GM12878 (cell line): Measurements from ENCODE around the gene TNRC6C. TPM values are rescaled to one million over a fixed set of nuclear protein-coding genes. Genes with fewer than 3 reads are reported as not detected.

Source experiments
- ATAC-seq: fragments of 200-7000 bp; cut with Tn5 transposase; 3 replicates; pipeline ENCODE4 v1.9.1; 2020; ENCODE audit warnings: mild to moderate bottlenecking, moderate library complexity
- BruUV-seq: library from RNA; stranded (reverse); fragments of 400-500 nt; replicated peaks from 2 replicates; lab custom pipeline; 2021; lab: Mats Ljungman, UMichigan
- CTCF ChIA-PET: fragments of 300-600 bp; sonication (Branson Sonifier 250); formaldehyde crosslinking; extraction: SDS; loops from one replicate; lab custom pipeline; 2021; ENCODE audit warnings: inconsistent platforms; lab: Yijun Ruan, JAX
- POLR2A ChIA-PET: fragments of 350-600 bp; formaldehyde crosslinking; extraction: SDS; loops from one replicate; lab custom pipeline; 2021; ENCODE audit warnings: inconsistent platforms; lab: Charles Lee
- RAD21 ChIA-PET: fragments of 300-600 bp; sonication (Branson Sonifier 250); formaldehyde crosslinking; loops from one replicate; lab custom pipeline; 2023; ENCODE audit warnings: antibody characterized with exemption; ENCODE audit not compliant: unreplicated experiment; lab: Charles Lee
- SMC1A ChIA-PET: fragments of 300-600 bp; sonication (Branson Sonifier 250); formaldehyde crosslinking; loops from one replicate; lab custom pipeline; 2023; ENCODE audit not compliant: unreplicated experiment, uncharacterized antibody; lab: Charles Lee
- DNase-seq: peaks from one replicate; pipeline ENCODE4 v3.0.0-alpha.2; 2011; ENCODE audit warnings: low read depth, low spot score
- FAIRE-seq: peaks from 3 replicates; lab custom pipeline; 2011; peaks lifted over from hg19 to GRCh38; lab: Jason Lieb, UNC
- H2AFZ ChIP-seq: 2 replicates; pipeline ENCODE4 v1.6.0; 2011; ENCODE audit warnings: low read depth, low read length, control low read depth; ENCODE audit not compliant: control insufficient read depth
- H3K27ac ChIP-seq: 2 replicates; pipeline ENCODE4 v1.5.1; 2011; ENCODE audit warnings: control low read depth; ENCODE audit not compliant: control insufficient read depth, insufficient read depth
- H3K27me3 ChIP-seq, 2 experiments: replicated peaks in 1 of 2; 2 replicates each; pipeline versions ENCODE4 v1.6.0 to v1.6.1; 2011; ENCODE audit warnings: low read length in 1 of 2; ENCODE audit not compliant: control insufficient read depth in 2 of 2, insufficient read depth in 2 of 2
- H3K36me3 ChIP-seq, 2 experiments: 2 replicates each; pipeline ENCODE4 v1.5.1; 2011; ENCODE audit warnings: low read length in 1 of 2; ENCODE audit not compliant: control insufficient read depth in 2 of 2, insufficient read depth in 2 of 2
- H3K4me1 ChIP-seq: 2 replicates; pipeline ENCODE4 v1.6.1; 2011; ENCODE audit warnings: mild to moderate bottlenecking, low read length, moderate library complexity, mixed read lengths; ENCODE audit not compliant: control insufficient read depth, insufficient read depth
- H3K4me2 ChIP-seq: 2 replicates; pipeline ENCODE4 v1.6.0; 2011; ENCODE audit warnings: control low read depth; ENCODE audit not compliant: control insufficient read depth, insufficient read depth
- H3K4me3 ChIP-seq: fragments of 200-600 bp; sonication (generic); 2 replicates; pipeline ENCODE4 v1.5.1; 2016
- H3K79me2 ChIP-seq: 2 replicates; pipeline ENCODE4 v1.6.0; 2011; ENCODE audit warnings: low read length; ENCODE audit not compliant: control insufficient read depth, insufficient read depth
- H3K9ac ChIP-seq: 2 replicates; pipeline ENCODE4 v1.8.0; 2011; ENCODE audit warnings: low read length, control low read depth, mixed read lengths; ENCODE audit not compliant: control insufficient read depth, insufficient read depth
- H3K9me3 ChIP-seq: replicated peaks from 3 replicates; pipeline ENCODE4 v1.5.1; 2011; ENCODE audit warnings: mild to moderate bottlenecking, low read length; ENCODE audit not compliant: control insufficient read depth, insufficient read depth
- H4K20me1 ChIP-seq: 2 replicates; pipeline ENCODE4 v1.6.0; 2011; ENCODE audit not compliant: control insufficient read depth, insufficient read depth
- BCL11A ChIP-seq: IDR thresholded peaks from 2 replicates; pipeline ENCODE4 v1.6.1; 2011; ENCODE audit warnings: low read depth, low read length
- CHD4 ChIP-seq: fragments of 200-600 bp; sonication (generic); IDR thresholded peaks from 2 replicates; pipeline ENCODE4 v1.6.1; 2016; ENCODE audit warnings: mild to moderate bottlenecking
- DPF2 ChIP-seq: fragments of 450-650 bp; IDR thresholded peaks from 2 replicates; pipeline ENCODE4 v1.6.1; 2017; ENCODE audit warnings: mild to moderate bottlenecking
- EGR1 ChIP-seq, 2 experiments: IDR thresholded peaks; 1 replicate in 1 of 2; 2 replicates in 1 of 2; pipeline ENCODE4 v1.6.1; 2011 to 2012; ENCODE audit warnings: low read depth in 2 of 2, low read length in 2 of 2, borderline replicate concordance in 1 of 2, mild to moderate bottlenecking in 1 of 2, moderate library complexity in 1 of 2
- FOXK2 ChIP-seq: fragments of 450-650 bp; IDR thresholded peaks from 2 replicates; pipeline ENCODE4 v1.6.1; 2017; ENCODE audit warnings: mild to moderate bottlenecking, moderate library complexity
- IKZF2 ChIP-seq, 2 experiments: fragments of 450-650 bp; IDR thresholded peaks; 2 replicates each; pipeline ENCODE4 v1.6.1; 2017; ENCODE audit warnings: mild to moderate bottlenecking in 2 of 2, moderate library complexity in 2 of 2
- JUND ChIP-seq: IDR thresholded peaks from 2 replicates; pipeline ENCODE4 v1.6.1; 2012; ENCODE audit warnings: low read depth, mild to moderate bottlenecking, low read length, improper control_type of control experiment, moderate library complexity
- NR2F1 ChIP-seq: fragments of 450-650 bp; conservative IDR thresholded peaks from 2 replicates; pipeline ENCODE4 v1.6.1; 2017; ENCODE audit warnings: mild to moderate bottlenecking
- POLR2A ChIP-seq: IDR thresholded peaks from 2 replicates; pipeline ENCODE4 v1.6.1; 2011; ENCODE audit warnings: low read depth, mild to moderate bottlenecking, low read length
- RAD51 ChIP-seq: fragments of 450-650 bp; IDR thresholded peaks from 2 replicates; pipeline ENCODE4 v1.6.1; 2016; ENCODE audit warnings: moderate library complexity, mild to moderate bottlenecking, inconsistent platforms
- RCOR1 ChIP-seq: conservative IDR thresholded peaks from 2 replicates; pipeline ENCODE4 v1.6.1; 2012; ENCODE audit warnings: low read depth, low read length, improper control_type of control experiment
- WGBS: methylation state at CpG from one replicate; pipeline ENCODE4 v1.1.6; 2016; ENCODE audit warnings: low lambda C conversion rate; ENCODE audit not compliant: insufficient replicate concordance, insufficient coverage; ENCODE audit errors: missing lambda C conversion rate; 5-methylcytosine and 5-hydroxymethylcytosine counted together
- in situ Hi-C: fragments of 300-500 bp; cut with MboI; formaldehyde crosslinking; loops from 9 replicates; pipeline ENCODE4 v1.14.3; 2018; ENCODE audit warnings: mixed read lengths
- intact Hi-C: fragments of 100-400 bp; cut with micrococcal nuclease; formaldehyde crosslinking; loops from one replicate; pipeline ENCODE4 v1.14.2; 2022; ENCODE audit not compliant: unreplicated experiment
- polyA plus RNA-seq, 11 experiments: library from polyadenylated mRNA; depleted of rRNA in 4 of 11; unstranded in 6 of 11; stranded (reverse) in 5 of 11; fragments of >200 nt; fragmentation: Nextera tagmentation in 4 of 11; fragmentation: Illumina TruSeq in 1 of 11; extraction: Ambion mirVana in 4 of 11; extraction: Trizol in 1 of 11; gene quantifications; 1 replicate in 1 of 11; 2 replicates in 10 of 11; pipeline versions ENCODE4 v1.2.1 to v1.2.3, GENCODE V29; 2011 to 2016; ENCODE audit warnings: inconsistent platforms in 2 of 11, missing spikeins in 2 of 11, low read depth in 1 of 11
- total RNA-seq, 4 experiments: library from RNA; depleted of rRNA in 3 of 4; stranded (reverse); fragments of >200 nt in 3 of 4; fragmentation: Illumina TruSeq in 1 of 4; extraction: Trizol in 1 of 4; gene quantifications; 2 replicates each; pipeline versions ENCODE4 v1.2.1 to v1.2.3, GENCODE V29; 2013 to 2021
- TF ChIP-seq, protein P1 (sequence below): fragments of 450-650 bp; conservative IDR thresholded peaks from 2 replicates; pipeline ENCODE4 v1.6.1; 2017; ENCODE audit warnings: mild to moderate bottlenecking, moderate library complexity
- TF ChIP-seq, protein P2 (sequence below): IDR thresholded peaks from 2 replicates; pipeline ENCODE4 v1.6.1; 2012; ENCODE audit warnings: low read depth, low read length, improper control_type of control experiment
- TF ChIP-seq, protein P3 (sequence below): IDR thresholded peaks from 2 replicates; pipeline ENCODE4 v1.6.1; 2012; ENCODE audit warnings: low read depth, low read length, improper control_type of control experiment
- TF ChIP-seq, protein P4 (sequence below): IDR thresholded peaks from 2 replicates; pipeline ENCODE4 v1.6.1; 2011; ENCODE audit warnings: low read depth, mild to moderate bottlenecking, low read length, moderate library complexity, borderline replicate concordance; ENCODE audit errors: extremely low read depth

TNRC6C gene
- total and polyA plus RNA-seq, 10 of the 15 experiments (the other 5 are each of a cell fraction or from before 2014, with no cell fraction given) = 0.40 to 6.1 (median 0.96) TPM

DNA sequence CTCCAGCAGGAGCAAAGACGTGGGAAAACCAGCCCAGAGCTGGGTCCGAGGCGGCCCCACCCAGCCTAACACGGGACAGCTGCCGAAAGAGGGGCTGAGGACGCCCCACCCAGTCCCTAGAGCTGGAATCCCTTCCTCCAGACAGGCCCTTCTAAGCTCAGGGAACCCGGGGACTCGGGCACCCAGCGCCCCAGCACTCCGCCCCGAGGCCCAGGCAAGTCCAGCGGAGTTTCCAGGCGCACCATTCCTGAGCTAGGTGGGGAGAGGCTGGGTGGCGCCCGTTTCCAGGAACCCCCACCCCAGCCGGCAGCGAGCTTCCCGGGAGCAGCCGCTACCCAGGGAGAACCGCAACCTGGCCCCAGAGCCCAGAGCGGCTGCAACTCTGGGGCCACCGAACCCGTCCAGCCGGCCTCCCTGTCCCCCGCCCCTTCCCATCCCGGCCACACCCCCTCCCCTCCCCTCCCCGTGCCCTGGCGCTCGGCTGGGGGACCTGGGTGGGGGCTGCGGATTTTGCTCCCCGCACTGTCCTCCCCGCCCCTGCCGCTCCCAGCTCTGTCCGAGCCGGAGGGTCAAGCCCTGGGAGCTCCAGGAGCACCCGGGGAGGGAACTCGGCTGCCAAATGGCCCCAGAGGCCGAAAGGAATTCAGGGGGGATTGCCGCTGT, 169.5 kb downstream of the TNRC6C start:
- in situ Hi-C loops (no loop called here), intact Hi-C loops (loop anchor here (2.0 kb wide), 1 partner anchor 15 kb away; no protein-coding TSS in a partner anchor)
- peak overlapping the region; percentile 100 for H3K4me2 ChIP-seq
- ChIA-PET SMC1A (interaction anchor here (0.7 to 2.9 kb wide), 8 partner anchors 17 to 60 kb away, joined by 3 to 6 read pairs (median 4); no protein-coding TSS in a partner anchor), CTCF (interaction anchor here (0.7 to 12.7 kb wide), 6 partner anchors 9 to 62 kb away, joined by 3 to 100 read pairs (median 6); partner anchors contain the start of genes AFMID and TK1), RAD21 (interaction anchor here (0.6 to 3.9 kb wide), 14 partner anchors 11 to 189 kb away, joined by 3 to 17 read pairs (median 4); partner anchors contain the start of gene TNRC6C), POLR2A (interaction anchor here (1.3 to 8.0 kb wide), 11 partner anchors 11 to 228 kb away, joined by 4 to 85 read pairs (median 7); partner anchors contain the start of genes C17orf99 and SYNGR2)
- H3K4me1 ChIP-seq = peaks cover 61% of the 10 kb centered on the region
- H4K20me1 ChIP-seq = no peaks in the 10 kb centered on the region
- BruUV-seq = TSS peak; percentile 38
- H3K27ac ChIP-seq = peak overlapping the region; percentile 95
- H3K9me3 ChIP-seq = no peaks in the 10 kb centered on the region
- H3K27me3 ChIP-seq = no peaks in the 10 kb centered on the region
- FAIRE-seq (no peak), ATAC-seq (no peak), DNase-seq (no peak)
- peak overlapping the region; percentile 94 for H3K4me3 ChIP-seq
- under 1% methylated on average over 29 of the region's 39 CpGs for WGBS
- H3K79me2 ChIP-seq = peaks cover 98% of the 10 kb centered on the region
- peak overlapping the region; percentile 93 for H3K9ac ChIP-seq
- no peak overlapping the region for H2AFZ ChIP-seq
- peaks cover 0 to 2% of the 10 kb centered on the region in 2 experiments for H3K36me3 ChIP-seq
- no peak for TF ChIP-seq CHD4
- TF ChIP-seq, protein P1, sequence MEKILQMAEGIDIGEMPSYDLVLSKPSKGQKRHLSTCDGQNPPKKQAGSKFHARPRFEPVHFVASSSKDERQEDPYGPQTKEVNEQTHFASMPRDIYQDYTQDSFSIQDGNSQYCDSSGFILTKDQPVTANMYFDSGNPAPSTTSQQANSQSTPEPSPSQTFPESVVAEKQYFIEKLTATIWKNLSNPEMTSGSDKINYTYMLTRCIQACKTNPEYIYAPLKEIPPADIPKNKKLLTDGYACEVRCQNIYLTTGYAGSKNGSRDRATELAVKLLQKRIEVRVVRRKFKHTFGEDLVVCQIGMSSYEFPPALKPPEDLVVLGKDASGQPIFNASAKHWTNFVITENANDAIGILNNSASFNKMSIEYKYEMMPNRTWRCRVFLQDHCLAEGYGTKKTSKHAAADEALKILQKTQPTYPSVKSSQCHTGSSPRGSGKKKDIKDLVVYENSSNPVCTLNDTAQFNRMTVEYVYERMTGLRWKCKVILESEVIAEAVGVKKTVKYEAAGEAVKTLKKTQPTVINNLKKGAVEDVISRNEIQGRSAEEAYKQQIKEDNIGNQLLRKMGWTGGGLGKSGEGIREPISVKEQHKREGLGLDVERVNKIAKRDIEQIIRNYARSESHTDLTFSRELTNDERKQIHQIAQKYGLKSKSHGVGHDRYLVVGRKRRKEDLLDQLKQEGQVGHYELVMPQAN = peak; percentile 15
- TF ChIP-seq RCOR1 = 0 out of 2 replicates have a peak, but pooled peaks have one; percentile 48
- no peak for TF ChIP-seq DPF2
- no peak for TF ChIP-seq JUND
- TF ChIP-seq, protein P2, sequence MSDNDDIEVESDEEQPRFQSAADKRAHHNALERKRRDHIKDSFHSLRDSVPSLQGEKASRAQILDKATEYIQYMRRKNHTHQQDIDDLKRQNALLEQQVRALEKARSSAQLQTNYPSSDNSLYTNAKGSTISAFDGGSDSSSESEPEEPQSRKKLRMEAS = no peak
- TF ChIP-seq BCL11A = no peak
- peak; percentile 48 for TF ChIP-seq POLR2A
- TF ChIP-seq EGR1 (IDR thresholded peaks at IDR 0.05; ENCODE audit: borderline replicate concordance in 1 of 2, low read depth in 2 of 2, low read length in 2 of 2) = 0 out of 3 replicates have a peak, but pooled peaks of 1 of the 2 experiments have one; percentile 3
- TF ChIP-seq, protein P3, sequence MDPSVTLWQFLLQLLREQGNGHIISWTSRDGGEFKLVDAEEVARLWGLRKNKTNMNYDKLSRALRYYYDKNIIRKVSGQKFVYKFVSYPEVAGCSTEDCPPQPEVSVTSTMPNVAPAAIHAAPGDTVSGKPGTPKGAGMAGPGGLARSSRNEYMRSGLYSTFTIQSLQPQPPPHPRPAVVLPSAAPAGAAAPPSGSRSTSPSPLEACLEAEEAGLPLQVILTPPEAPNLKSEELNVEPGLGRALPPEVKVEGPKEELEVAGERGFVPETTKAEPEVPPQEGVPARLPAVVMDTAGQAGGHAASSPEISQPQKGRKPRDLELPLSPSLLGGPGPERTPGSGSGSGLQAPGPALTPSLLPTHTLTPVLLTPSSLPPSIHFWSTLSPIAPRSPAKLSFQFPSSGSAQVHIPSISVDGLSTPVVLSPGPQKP = no peak
- no peak for TF ChIP-seq FOXK2
- TF ChIP-seq NR2F1 = no peak
- TF ChIP-seq, protein P4, sequence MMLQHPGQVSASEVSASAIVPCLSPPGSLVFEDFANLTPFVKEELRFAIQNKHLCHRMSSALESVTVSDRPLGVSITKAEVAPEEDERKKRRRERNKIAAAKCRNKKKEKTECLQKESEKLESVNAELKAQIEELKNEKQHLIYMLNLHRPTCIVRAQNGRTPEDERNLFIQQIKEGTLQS = no peak
- TF ChIP-seq IKZF2 (IDR thresholded peaks at IDR 0.05) = no peak
- TF ChIP-seq RAD51 = no peak
